CMK (cell line): ENCODE data around the gene PI4K2B.
"Not testable (repeated sequence)": the region's sequence is repeated elsewhere in the genome, so short reads cannot be mapped to it uniquely, and the experiment has no call there.

Experiments used
- DNase-seq: peaks from one replicate; pipeline ENCODE4 v3.0.0-alpha.2; 2010; ENCODE audit warnings: low read depth

Gene PI4K2B

DNA sequence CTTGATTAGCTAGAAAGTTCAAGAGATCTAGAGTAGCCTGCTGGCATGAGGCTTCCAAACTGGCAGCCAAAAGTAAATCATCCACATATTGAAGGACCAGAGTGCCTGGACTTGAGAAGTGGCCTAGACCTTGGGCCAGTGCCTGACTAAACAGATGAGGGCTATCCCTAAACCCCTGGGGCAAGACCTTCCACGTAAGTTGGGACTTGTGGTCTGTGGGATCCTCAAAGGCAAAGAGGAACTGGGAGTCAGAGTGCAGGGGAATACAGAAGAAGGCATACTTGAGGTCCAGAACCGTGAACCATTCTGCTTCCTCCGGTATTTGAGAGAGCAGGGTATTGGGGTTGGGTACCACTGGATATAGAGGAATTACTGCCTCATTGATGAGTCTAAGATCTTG lies 8.4 kb downstream of the PI4K2B start:
- DNase-seq = not testable (repeated sequence)

GRCh38 chr4:25245181-25245580 lies 11.3 kb downstream of the PI4K2B start:
- no peak for DNase-seq

- DNase-seq = no peak
Observed at GRCh38 chr4:25246680-25247611, 13.1 kb downstream of the PI4K2B start.

DNA sequence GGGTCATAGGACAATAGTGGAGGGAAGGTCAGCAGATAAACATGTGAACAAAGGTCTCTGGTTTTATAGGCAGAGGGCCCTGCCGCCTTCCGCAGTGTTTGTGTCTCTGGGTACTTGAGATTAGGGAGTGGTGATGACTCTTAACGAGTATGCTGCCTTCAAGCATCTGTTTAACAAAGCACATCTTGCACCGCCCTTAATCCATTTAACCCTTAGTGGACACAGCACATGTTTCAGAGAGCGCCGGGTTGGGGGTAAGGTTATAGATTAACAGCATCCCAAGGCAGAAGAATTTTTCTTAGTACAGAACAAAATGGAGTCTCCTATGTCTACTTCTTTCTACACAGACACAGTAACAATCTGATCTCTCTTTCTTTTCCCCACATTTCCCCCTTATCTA lies 15.0 kb downstream of the PI4K2B start:
- not testable (repeated sequence) for DNase-seq

DNA sequence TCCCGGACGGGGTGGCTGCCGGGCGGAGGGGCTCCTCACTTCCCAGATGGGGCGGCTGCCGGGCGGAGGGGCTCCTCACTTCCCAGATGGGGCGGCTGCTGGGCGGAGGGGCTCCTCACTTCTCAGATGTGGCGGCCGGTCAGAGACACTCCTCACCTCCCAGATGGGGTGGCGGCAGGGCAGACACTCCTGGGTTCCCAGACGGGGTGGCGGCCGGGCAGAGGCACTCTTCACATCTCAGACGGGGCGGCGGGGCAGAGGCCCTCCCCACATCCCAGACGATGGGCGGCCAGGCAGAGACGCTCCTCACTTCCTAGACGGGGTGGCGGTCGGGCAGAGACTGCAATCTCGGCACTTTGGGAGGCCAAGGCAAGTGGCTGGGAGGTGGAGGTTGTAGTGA lies 15.7 kb downstream of the PI4K2B start:
- DNase-seq = not testable (repeated sequence)

DNA sequence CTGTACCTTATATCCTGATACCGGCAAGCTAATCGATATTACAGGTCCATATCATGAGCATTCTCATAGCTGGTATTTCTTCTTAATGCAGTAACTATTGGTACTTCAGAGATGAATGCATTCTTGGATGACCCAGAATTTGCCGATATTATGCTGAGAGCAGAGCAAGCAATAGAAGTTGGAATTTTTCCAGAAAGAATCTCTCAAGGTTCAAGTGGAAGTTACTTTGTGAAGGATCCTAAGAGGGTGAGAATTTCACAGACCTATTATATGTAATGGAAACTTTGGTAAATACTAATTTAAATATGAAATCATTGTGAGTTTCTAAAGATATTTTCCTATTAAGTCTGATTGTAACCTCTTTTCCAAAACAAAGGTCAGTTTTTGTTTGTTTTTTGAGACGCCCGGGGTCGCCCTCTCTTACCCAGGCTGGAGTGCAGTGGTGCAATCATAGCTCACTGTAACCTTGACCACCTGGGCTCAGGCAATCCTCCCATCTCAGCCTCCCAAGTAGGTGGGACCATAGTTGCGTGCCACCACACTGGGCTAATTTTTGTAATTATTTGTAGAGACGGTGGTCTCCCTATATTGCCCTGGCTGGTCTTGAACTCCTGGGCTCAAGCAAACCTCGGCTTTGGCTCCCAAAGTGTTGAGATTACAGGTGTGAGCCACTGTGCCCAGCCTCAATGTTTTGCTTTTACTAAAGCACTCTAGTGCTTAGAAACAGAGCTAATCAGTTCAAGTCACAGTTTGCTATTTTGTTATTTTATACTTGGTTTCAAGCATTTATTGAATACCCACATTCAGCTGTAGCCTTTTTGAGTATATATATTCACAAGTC lies 18.6 kb downstream of the PI4K2B start:
- no peak for DNase-seq

DNA sequence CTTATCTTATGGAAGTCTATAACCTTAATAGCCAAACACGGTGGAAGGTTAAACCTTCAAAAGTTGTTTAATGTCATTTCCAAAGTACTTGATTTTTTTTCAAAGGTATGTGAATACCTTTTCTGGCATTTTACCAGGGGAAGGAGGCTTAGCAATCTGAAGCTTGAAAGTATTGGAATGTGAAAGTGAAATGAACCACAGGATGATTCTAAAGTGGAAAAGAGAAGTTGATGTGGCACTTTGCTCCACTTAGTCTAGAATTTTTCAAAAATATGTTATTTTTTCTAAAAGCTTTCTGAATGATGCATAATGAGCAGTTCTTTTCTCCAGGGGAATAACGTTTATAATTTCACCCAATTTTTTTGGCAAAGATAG lies 19.2 kb downstream of the PI4K2B start:
- no peak for DNase-seq

- not testable (repeated sequence) for DNase-seq
Observed at GRCh38 chr4:25253786-25254185, 20.0 kb downstream of the PI4K2B start.

GRCh38 chr4:25258980-25259578 lies 25.2 kb downstream of the PI4K2B start:
- DNase-seq = no peak

GRCh38 chr4:25271866-25272265 lies 38.0 kb downstream of the PI4K2B start:
- no peak for DNase-seq

- DNase-seq = no peak
Observed at GRCh38 chr4:25280210-25280609, 46.4 kb downstream of the PI4K2B start.

GRCh38 chr4:25283948-25284347 lies 50.1 kb downstream of the PI4K2B start:
- DNase-seq = no peak

DNA sequence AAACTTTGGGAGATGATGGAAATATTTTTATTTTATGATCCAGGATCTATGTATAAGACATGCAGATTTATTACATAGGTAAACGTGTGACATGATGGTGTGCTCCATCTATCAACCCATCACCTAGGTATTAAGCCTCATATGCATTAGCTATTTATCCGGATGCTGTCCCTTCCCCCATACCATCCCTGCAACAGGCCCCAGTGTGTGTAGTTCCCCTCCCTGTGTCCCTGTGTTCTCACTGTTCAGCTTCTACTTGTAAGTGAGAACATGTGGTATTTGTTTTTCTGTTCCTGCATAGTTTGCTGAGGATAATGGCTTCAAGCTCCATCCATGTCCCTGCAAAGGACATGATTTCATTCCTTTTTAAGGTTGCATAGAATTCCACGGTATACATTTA lies 50.6 kb downstream of the PI4K2B start:
- no peak for DNase-seq

DNA sequence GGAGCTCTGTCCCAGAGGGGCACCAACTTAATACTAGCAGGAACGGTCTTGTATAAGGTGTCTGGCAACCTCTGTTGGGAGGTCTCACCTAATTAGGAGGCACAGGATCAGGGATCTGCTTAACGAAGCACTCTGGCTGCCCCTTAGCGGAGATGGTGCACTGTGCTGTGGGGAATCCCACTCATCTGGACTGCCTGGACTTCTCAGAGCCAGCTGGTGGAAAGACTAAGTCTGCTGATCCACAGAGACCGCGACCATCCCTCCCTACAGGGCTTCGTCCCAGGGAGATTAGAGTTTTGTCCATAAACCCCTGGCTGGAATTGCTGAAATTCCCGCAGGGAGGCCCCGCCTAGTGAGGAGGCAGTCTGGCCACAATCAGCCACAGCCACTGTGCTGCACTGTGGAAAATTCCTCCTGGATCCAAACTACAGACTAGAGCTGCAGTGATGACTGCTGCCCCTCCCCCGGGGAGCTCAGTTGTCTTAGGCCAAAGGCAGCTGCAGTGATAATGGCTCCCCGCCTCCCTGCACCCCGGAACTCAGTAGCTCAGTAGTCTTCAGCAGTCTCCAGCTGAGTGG lies 56.7 kb downstream of the PI4K2B start:
- no peak for DNase-seq

DNA sequence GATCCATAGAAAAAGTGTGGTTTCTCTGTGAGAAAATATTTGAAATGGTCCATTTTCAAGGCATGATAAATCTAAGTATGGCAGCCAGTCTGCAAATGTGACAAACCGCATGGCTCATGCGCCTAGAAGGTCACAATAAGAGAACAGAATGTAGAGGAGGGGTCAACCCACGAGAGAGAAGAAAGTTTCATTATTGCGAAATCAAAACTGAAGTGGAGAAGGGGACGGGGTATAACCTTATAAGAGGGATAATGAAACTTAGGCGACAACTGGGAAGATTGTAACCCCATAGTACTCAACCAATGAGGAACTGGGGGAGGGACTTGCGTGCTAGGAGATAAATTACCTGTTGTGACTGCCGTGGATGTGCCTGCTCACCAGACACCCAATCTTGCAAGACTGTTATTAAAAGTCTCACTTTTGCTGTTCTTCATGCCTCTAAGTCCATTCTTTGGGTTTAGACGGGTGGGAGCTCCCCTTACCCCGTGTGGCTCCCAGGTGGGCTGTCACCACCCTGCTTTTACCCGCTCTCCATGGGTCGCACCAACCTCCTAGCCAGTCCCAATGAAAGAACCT lies 57.4 kb downstream of the PI4K2B start:
- no peak for DNase-seq

DNA sequence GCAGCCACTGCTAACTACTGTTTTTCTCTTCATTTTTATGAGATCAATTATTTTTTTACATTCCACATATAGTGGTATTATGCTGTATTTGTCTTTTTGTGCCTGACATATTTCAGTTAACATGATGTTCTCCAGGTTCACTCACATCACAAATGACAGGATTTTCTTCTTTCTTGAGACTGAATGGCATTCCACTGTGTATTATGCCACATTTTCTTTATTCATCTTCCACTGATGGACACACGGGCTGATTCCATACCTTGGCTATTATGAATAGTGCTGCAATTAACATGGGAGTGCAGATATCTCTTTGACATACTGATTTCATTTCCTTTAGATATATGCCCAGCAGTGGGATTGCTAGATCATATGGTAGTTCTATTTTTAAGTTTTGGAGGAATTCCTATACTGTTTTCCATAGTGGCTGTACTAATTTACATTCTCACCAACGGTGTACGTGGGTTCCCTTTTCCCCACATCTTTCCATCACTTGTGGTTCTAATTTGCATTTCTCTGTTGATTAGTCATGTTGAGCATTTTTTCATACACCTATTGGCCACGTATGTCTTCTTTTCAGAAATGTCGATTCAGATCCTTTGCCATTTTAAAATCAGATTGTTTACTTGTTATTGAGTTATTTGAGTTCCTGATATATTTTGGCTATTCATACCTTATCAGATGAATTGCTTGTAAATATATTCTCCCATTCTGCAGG lies 63.9 kb downstream of the PI4K2B start:
- DNase-seq = no peak

GRCh38 chr4:25299476-25300203 lies 65.8 kb downstream of the PI4K2B start:
- no peak for DNase-seq

DNA sequence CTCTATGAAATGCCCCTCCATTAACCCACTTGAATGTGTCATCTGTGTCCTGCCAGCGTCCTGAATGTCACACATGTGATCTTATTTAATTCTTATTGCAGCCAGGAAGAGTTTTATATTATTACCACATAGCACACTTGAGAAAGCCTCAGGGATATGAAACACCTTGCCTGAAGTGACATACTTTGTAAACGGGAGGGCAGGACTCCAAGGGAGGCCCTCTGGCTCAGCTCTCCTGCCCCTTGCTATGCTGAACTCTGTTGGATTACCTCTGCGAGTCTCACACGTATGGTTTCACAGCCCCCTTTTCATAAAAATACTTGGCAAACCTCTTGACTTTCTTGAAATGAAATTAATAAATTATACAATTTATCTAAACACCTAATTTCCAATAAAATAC lies 67.6 kb downstream of the PI4K2B start:
- no peak for DNase-seq

- no peak for DNase-seq
Observed at GRCh38 chr4:25302626-25303025, 68.8 kb downstream of the PI4K2B start.

GRCh38 chr4:25303578-25303977 lies 69.7 kb downstream of the PI4K2B start:
- no peak for DNase-seq
